DMS 273 treated with DMSO at 0.1 percent for 48 hours (cell line): ENCODE measurements around the gene CDC45.
A peak's percentile ranks its signal among the peaks of the same experiment; 100 is the strongest.
"Not testable (repeated sequence)": the region's sequence is repeated elsewhere in the genome, so short reads cannot be mapped to it uniquely, and the experiment has no call there.

Experiments
- DNase-seq: peaks from one replicate; lab custom pipeline; 2025; lab: John Stamatoyannopoulos, UW

The CDC45 gene, protein sequence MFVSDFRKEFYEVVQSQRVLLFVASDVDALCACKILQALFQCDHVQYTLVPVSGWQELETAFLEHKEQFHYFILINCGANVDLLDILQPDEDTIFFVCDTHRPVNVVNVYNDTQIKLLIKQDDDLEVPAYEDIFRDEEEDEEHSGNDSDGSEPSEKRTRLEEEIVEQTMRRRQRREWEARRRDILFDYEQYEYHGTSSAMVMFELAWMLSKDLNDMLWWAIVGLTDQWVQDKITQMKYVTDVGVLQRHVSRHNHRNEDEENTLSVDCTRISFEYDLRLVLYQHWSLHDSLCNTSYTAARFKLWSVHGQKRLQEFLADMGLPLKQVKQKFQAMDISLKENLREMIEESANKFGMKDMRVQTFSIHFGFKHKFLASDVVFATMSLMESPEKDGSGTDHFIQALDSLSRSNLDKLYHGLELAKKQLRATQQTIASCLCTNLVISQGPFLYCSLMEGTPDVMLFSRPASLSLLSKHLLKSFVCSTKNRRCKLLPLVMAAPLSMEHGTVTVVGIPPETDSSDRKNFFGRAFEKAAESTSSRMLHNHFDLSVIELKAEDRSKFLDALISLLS

GRCh38 chr22:19479355-19480172 is at the start of gene CDC45:
Gene CDC45 (plus strand): TSS chr22:19479920. CDS start chr22:19479969, 49 bp downstream.
- DNase-seq: peak; percentile 95

DNA sequence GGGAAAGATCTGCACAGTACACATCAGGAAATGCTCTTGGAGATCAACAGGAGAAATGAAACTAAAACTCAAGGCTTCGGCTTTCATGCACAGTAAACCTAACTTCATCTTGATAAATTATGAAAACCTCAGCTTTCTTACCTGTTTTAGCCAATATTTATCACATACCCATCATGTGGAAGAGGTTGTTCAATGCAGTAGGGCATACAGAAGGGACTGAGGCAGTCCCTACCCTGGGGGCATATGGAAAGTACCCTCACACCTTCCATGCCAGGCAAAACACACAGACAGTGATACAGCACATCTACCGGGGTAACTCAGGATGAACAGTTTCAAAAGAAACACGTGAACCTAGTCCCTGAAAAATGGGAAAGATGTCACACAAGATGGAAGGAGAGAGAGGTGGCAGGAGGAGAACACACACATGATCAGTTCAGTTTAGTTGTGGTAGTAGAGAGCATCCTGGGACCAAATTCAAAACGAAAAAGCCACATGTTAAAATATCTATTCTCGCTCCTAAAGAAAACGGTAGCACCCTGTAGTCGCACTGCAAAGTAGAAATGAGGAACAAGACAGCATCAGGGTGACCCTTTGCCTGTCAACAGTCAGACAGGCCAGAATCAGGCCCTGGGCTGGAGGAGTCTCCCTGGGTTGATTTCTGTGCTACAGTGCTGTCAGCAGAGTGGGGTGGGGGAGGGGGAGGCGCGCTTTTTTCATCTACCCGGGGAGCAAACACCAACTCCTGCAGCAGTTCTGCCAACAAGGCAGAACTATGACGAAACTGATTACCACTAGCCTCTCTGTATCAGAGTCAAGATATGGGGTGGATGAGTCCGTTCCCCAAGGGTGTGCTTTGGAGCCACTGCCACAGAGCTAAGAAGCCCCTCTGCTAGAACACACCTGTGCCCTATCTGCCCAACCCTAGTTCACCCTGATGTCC is 49.5 kb upstream of the CDC45 start:
- no peak for DNase-seq

DNA sequence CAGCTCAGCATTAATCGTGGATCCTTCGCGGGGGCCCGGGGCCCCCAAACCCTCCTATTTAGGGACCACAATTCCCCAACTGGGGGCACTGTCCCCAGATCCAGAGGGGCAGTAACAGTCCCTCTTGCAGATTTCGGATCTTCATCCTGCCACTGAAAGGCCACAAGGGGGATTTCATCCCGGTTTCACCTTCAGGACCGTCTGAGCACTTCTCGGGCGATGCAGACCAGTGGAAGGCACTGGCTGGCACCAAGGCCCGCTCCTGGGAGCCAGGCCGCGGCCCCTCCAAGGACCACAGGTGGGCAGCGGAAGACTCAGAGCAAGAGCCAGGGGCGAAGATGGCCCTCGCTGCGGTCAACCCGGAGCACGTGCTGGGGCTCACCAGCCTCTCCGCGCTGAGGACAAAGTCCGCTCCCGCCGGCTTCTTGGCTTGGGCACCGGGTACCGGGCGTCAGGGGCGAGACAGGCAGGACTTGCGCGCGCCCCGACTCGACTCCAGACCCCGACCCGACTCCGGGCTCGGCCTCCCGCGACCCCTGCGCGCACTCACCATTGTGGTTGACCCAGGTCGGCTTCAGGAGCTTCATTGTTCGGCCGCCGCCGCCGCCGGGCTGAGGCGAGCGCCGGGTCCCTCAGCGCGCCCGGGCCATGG is 48.7 kb upstream of the CDC45 start:
- DNase-seq: no peak

- DNase-seq: no peak
Measured at GRCh38 chr22:19431649-19432132, 48.0 kb upstream of the CDC45 start, which contains the start of gene HIRA. Gene HIRA (minus strand): TSS chr22:19431733. CDS start chr22:19431476, 257 bp downstream.

- DNase-seq: peak; percentile 43
Measured at GRCh38 chr22:19432133-19432851, 47.4 kb upstream of the CDC45 start, which contains the start of gene MRPL40. Gene MRPL40 (plus strand): TSS chr22:19432545. CDS start chr22:19432555, 10 bp downstream.

GRCh38 chr22:19434401-19434800 is 45.3 kb upstream of the CDC45 start:
- no peak for DNase-seq

GRCh38 chr22:19434829-19435580 is 44.7 kb upstream of the CDC45 start:
- DNase-seq: no peak

DNA sequence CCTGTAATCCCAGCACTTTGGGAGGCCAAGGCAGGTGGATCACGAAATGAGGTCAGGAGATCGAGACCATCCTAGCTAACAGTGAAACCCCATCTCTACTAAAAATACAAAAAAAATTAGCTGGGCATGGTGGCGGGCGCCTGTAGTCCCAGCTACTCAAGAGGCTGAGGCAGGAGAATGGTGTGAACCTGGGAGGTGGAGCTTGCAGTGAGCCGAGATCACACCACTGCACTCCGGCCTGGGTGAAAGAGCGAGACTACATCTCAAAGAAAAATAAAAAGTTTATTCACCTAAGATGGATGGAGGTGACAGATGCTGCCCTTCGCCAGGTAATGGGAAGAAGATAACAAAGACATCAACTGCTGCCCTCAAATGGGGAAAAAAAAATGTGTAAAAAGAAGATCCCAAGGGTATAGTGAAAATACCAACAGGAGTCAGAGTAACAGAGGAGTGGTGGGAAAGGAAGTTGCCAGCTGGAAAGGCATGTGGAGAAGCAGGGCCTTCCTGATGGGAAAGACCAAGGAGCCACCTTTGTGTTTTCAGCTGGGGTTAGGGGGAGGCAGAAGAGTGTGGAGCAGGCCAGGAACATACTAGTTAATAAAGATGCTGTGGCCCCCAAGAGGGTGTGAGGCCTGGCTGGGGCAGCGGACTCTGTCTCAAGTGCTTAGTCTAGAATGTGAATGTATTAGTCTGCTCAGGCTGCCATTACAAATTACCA is 43.1 kb upstream of the CDC45 start:
- not testable (repeated sequence) for DNase-seq

DNA sequence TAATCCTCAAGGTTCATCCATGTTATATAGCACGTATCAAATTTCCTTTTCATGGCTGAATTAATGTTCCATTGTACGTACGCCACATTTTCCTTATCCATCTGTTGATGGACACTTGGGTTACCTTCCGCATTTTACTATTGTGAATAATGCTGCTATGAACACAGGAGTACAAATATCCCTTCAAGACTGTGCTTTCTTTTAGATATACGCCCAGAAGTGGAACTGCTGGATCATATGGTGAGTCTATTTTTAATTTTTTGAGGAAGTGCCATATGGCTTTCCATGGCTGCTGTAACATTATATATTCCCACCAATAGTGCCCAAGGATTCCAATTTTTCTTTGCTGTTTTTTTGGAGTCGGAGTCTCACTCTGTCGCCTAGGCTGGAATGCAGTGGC is 41.4 kb upstream of the CDC45 start:
- DNase-seq: peak; percentile 47

GRCh38 chr22:19440411-19441195 is 39.1 kb upstream of the CDC45 start:
- no peak for DNase-seq

DNA sequence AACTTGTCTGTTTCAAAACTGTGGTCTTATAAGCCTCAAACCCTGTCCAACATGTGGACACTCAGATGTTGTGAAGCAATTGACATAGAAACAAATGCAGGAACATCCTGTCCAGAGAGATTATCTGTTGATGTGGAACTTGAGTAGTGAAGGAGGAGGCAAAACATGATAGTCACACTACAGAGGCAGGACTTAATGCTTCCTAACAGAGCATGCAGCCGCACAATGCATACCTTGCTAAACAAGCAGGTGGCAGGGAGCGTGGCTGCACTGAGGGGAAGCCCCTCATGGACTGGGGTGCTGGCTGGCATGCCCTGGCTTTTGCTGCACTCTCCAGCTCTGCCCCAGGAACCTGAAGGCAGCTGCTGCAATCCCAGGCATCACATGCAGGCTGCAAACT is 37.6 kb upstream of the CDC45 start:
- no peak for DNase-seq

DNA sequence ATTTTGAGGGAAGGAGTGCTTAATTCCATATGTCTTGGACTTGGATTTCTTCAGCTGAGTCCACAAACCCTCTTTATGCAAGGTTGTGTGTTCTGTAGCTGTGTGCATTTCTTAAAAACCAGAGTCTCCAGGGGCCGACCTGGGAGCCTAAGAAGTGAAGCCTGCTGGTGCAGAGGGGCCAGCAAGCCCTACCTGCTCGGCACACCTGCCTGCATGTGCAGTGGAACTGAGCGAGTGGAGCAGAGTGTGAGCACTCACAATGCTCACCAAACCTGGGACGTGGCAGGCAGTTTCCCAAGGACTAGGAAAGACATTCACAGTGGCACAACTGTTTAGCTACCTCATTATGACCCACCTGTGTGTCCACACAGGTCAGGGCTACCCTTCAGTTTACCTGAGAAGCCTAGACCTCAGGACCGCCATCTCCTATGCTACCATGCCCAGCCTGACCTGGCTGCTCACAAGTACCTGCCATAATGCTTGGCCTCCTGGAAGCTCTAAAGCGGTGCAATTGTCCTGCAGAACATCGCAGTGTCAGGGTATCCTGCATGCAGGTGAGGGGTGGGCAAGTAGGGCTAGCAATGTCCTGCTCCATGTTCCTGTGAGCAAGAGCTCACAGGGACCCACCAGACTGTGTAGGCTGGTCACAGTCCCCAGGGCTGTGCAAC is 36.0 kb upstream of the CDC45 start:
- no peak for DNase-seq

DNA sequence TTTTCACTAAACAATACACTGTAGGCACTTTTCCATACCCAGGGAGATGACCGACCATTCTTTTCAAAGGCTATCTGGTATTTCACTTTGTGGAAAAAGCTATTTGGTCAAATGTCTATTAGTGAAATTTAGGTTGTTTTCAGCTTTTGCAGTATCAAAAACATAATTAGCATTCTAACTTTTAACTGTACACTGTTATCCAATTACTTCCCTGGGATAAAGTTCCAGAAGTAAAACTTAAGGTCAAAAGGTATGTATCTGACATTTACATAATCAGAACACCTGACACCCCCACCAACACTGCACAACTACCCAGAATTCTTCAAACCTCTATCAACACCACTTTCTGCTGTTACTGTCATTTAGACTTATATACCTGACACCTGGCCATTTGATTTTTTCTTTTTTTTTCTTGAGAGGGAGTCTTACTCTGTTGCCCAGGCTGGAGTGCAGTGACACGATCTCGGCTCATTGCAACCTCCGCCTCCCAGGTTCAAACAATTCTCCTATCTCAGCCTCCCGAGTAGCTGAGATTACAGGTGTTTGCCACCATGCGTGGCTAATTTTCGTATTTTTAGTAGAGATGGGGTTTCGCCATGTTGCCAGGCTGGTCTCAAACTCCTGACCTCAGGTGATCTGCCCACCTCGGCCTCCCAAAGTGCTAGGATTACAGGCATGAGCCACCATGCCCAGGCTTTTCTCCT is 34.3 kb upstream of the CDC45 start:
- not testable (repeated sequence) for DNase-seq

GRCh38 chr22:19446603-19447329 is 33.0 kb upstream of the CDC45 start:
- no peak for DNase-seq

GRCh38 chr22:19447330-19448075 is 32.2 kb upstream of the CDC45 start, which contains the start of gene C22orf39:
Gene C22orf39 (minus strand): TSS chr22:19447711. CDS start chr22:19447688, 23 bp downstream.
- peak; percentile 76 for DNase-seq
